Measurements from ENCODE around the gene TMEM100. TPM values are rescaled to one million over a fixed set of nuclear protein-coding genes. Genes with fewer than 3 reads are reported as not detected.
A peak's percentile ranks its signal among the peaks of the same experiment; 100 is the strongest.

The TMEM100 gene
- total and polyA plus RNA-seq, 8 donors: 0.29 to 51.6 (median 26.1) TPM

DNA sequence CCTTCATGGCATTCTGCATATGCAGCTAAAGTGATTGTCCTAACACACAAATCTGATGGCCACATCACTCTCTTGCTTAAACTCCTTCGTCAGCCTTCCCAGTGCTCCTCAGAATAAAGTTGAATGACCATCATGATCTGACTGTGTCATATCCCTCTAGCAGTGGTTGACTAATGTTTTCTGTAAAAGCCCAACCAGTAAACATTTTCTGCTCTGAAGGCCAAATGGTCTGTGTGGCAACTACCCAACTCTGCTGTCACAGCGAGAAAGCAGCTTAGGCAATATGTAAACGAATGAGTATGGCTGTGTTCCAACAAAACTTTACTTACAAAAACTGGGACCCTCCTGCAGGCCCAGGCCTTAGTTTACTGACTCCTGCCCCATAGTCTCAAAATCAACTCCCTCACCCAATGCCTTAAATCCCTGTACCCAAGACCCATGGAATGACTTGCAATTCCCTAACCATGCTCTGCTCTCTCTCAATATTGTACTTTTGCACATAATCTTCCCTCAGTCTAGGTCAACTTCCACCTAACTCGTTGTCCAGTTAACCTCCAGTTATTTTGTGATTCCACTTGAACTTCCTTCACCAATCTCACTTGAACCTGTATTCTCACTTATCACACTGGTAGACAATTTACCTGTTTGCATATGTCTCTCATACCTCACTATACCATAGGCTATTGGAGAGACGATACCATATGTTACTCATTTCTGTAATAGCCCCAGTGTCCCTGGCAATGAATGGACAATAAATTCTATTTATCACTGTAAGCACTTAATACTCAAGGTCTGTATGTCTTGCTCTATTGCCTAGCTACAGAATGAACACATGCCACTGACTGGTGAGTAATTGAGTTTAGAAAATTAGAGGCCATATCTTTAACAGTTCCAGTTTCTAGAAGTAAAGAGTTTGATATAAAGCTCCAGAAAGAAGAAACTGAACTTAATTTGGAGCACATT lies 29.1 kb downstream of the TMEM100 start:
- TF ChIP-seq POLR2A (IDR thresholded peaks at IDR 0.05) (no peak), EP300 (IDR thresholded peaks at IDR 0.05) (no peak), POLR2AphosphoS5 (IDR thresholded peaks at IDR 0.05) (peak; percentile 53 to 86 (median 77))
- TF ChIP-seq, protein P1, sequence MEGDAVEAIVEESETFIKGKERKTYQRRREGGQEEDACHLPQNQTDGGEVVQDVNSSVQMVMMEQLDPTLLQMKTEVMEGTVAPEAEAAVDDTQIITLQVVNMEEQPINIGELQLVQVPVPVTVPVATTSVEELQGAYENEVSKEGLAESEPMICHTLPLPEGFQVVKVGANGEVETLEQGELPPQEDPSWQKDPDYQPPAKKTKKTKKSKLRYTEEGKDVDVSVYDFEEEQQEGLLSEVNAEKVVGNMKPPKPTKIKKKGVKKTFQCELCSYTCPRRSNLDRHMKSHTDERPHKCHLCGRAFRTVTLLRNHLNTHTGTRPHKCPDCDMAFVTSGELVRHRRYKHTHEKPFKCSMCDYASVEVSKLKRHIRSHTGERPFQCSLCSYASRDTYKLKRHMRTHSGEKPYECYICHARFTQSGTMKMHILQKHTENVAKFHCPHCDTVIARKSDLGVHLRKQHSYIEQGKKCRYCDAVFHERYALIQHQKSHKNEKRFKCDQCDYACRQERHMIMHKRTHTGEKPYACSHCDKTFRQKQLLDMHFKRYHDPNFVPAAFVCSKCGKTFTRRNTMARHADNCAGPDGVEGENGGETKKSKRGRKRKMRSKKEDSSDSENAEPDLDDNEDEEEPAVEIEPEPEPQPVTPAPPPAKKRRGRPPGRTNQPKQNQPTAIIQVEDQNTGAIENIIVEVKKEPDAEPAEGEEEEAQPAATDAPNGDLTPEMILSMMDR (IDR thresholded peaks at IDR 0.05): no peak
- no peaks in the 10 kb centered on the region for H3K36me3 ChIP-seq
- H3K4me1 ChIP-seq: peaks cover 0 to 45% (median 24%) of the 10 kb centered on the region in 4 donors
- no peaks in the 10 kb centered on the region for H3K27me3 ChIP-seq
- peak; percentile 29 to 89 for DNase-seq
- peak overlapping the region in 4 of 5 donors; percentile 52 to 76 (median 64) for H3K27ac ChIP-seq
- 36 to 61% (median 56%) methylated on average over 5 of the region's 5 CpGs for WGBS, 5 donors
- no peaks in the 10 kb centered on the region for H3K9me3 ChIP-seq
- intact Hi-C loops (cut with DNase I; ENCODE audit: low total_unique reads): no loop called here
- H3K4me3 ChIP-seq: no peak overlapping the region

- DNase-seq: no peak
- Histone ChIP-seq H3K4me3 (no peak overlapping the region), H3K36me3 (no peaks in the 10 kb centered on the region), H3K27me3 (no peaks in the 10 kb centered on the region), H3K27ac (peak overlapping the region in 4 of 5 donors; percentile 52 to 69 (median 62)), H3K4me1 (peaks cover 0 to 45% (median 24%) of the 10 kb centered on the region in 4 donors), H3K9me3 (no peaks in the 10 kb centered on the region)
- WGBS, 5 donors: 38 to 69% (median 62%) methylated on average over 2 of the region's 2 CpGs
- TF ChIP-seq POLR2A (IDR thresholded peaks at IDR 0.05) (no peak), POLR2AphosphoS5 (IDR thresholded peaks at IDR 0.05) (no peak), EP300 (IDR thresholded peaks at IDR 0.05) (no peak)
- TF ChIP-seq, protein P1 (IDR thresholded peaks at IDR 0.05): no peak
- intact Hi-C loops (cut with DNase I; ENCODE audit: low total_unique reads): no loop called here
Observed at GRCh38 chr17:55692276-55692675, 30.4 kb downstream of the TMEM100 start.

DNA sequence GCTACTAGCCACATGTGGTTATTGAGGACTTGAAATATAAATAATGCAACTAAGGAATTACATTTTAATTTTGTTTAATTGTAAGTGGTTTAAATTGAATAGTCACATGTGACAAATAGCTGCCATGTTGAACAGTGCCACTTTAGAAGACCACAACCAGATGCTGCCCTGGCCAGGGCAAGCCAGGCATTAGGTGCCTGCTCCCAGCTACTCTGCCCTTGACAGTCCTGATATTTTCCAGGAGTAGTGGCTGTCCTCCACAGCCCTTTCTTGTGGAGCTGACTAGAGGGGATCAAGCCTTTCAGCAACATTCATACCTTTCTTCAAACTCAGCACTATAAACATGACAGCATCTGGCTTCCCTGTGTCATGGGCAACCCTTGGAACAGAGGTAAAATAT lies 31.0 kb downstream of the TMEM100 start:
- peak overlapping the region in 3 of 5 donors; percentile 59 to 69 (median 66) for H3K27ac ChIP-seq
- H3K4me1 ChIP-seq: peaks cover 0 to 45% (median 24%) of the 10 kb centered on the region in 4 donors
- no peaks in the 10 kb centered on the region for H3K36me3 ChIP-seq
- H3K4me3 ChIP-seq: no peak overlapping the region
- intact Hi-C loops (cut with DNase I; ENCODE audit: low total_unique reads): no loop called here
- H3K9me3 ChIP-seq: no peaks in the 10 kb centered on the region
- DNase-seq: no peak
- TF ChIP-seq POLR2AphosphoS5 (IDR thresholded peaks at IDR 0.05): peak in 1 of 3 donors; percentile 44
- TF ChIP-seq, protein P1 (IDR thresholded peaks at IDR 0.05): no peak
- no peaks in the 10 kb centered on the region for H3K27me3 ChIP-seq

DNA sequence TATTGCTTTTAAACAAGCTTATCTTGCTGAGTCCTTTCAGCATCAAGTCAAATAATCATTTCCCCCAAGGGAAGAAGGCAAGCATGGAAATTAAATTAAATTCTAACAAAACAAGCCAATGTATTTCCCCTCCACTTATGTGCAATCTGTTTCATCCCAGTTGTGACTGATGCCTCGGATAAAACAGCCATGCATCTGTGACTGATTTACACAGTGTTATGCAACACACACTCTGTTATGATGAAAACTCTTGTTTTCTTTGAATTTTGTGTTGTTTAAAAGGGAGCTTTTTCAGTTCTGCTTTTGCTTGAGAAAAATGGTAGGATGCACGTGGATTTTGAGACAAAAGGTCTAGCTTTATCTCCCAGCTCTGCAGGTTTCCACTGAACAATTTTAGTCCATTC lies 32.6 kb downstream of the TMEM100 start:
- H3K4me1 ChIP-seq: peaks cover 0 to 45% (median 24%) of the 10 kb centered on the region in 4 donors
- peak overlapping the region in 2 of 5 donors; percentile 27 to 46 for H3K27ac ChIP-seq
- 35 to 57% (median 51%) methylated on average over 2 of the region's 2 CpGs for WGBS, 5 donors
- H3K9me3 ChIP-seq: no peaks in the 10 kb centered on the region
- TF ChIP-seq, protein P1 (IDR thresholded peaks at IDR 0.05): no peak
- TF ChIP-seq POLR2AphosphoS5 (IDR thresholded peaks at IDR 0.05) (no peak), EP300 (IDR thresholded peaks at IDR 0.05) (no peak), POLR2A (IDR thresholded peaks at IDR 0.05) (no peak)
- H3K27me3 ChIP-seq: no peaks in the 10 kb centered on the region
- H3K4me3 ChIP-seq: no peak overlapping the region
- intact Hi-C loops (cut with DNase I; ENCODE audit: low total_unique reads): no loop called here
- DNase-seq: peak in 1 of 2 donors; percentile 33
- H3K36me3 ChIP-seq: no peaks in the 10 kb centered on the region

All from stomach (tissue), 9 donors.